HL-60 (cell line): ENCODE measurements around the gene RESF1.

Experiments used
- DNase-seq, 2 experiments: peaks; one replicate each; pipeline ENCODE4 v3.0.0-alpha.2; 2010 to 2020; ENCODE audit warnings: low read depth in 1 of 2, low spot score in 1 of 2
- H3K27ac ChIP-seq: fragments of 250-450 bp; sonication (Bioruptor Pico); replicated peaks from 2 replicates; pipeline ENCODE4 v1.5.1; 2020; ENCODE audit warnings: mild to moderate bottlenecking, moderate library complexity
- H3K27me3 ChIP-seq: fragments of 250-450 bp; sonication (Bioruptor Pico); 2 replicates; pipeline ENCODE4 v1.5.1; 2021; ENCODE audit warnings: mild to moderate bottlenecking, moderate library complexity; ENCODE audit not compliant: insufficient read depth, poor library complexity, severe bottlenecking
- H3K4me3 ChIP-seq: replicated peaks from 2 replicates; pipeline ENCODE4 v1.5.1; 2011; ENCODE audit warnings: mild to moderate bottlenecking, control low read depth, low read length; ENCODE audit not compliant: insufficient read depth
- GABPA ChIP-seq: IDR thresholded peaks from 2 replicates; pipeline ENCODE4 v1.6.1; 2012; ENCODE audit warnings: low read depth
- POLR2AphosphoS5 ChIP-seq: IDR thresholded peaks from 2 replicates; pipeline ENCODE4 v1.6.1; 2012; ENCODE audit warnings: low read depth
- SPI1 ChIP-seq: IDR thresholded peaks from 2 replicates; pipeline ENCODE4 v1.6.1; 2012; ENCODE audit warnings: low read depth, mild to moderate bottlenecking, borderline replicate concordance
- TF ChIP-seq, protein P1 (sequence below): IDR thresholded peaks from one replicate; pipeline ENCODE4 v1.5.1; 2011; ENCODE audit warnings: low read length, control low read depth, inconsistent platforms; ENCODE audit not compliant: insufficient read depth
- TF ChIP-seq, protein P2 (sequence below): IDR thresholded peaks from 2 replicates; pipeline ENCODE4 v1.6.1; 2012; ENCODE audit warnings: low read depth; ENCODE audit not compliant: insufficient replicate concordance

RESF1 gene

DNA sequence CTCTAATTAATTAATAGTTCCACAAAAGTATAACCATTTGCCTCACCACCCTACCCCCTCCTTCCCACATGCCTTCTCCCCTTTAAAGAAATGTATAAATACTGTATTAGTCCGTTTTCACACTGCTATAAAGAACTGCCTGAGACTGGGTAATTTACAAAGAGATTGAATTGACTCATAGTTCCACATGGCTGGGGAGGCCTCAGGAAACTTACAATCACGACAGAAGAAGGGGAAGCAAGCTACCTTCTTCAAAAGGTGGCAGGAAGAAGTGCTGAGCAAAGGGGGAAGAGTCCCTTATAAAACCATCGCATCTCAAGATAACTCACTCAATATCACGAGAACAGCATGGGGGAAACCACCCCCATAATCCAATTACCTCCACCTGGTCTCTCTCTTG is 8.2 kb upstream of the RESF1 start:
- TF ChIP-seq, protein P1, sequence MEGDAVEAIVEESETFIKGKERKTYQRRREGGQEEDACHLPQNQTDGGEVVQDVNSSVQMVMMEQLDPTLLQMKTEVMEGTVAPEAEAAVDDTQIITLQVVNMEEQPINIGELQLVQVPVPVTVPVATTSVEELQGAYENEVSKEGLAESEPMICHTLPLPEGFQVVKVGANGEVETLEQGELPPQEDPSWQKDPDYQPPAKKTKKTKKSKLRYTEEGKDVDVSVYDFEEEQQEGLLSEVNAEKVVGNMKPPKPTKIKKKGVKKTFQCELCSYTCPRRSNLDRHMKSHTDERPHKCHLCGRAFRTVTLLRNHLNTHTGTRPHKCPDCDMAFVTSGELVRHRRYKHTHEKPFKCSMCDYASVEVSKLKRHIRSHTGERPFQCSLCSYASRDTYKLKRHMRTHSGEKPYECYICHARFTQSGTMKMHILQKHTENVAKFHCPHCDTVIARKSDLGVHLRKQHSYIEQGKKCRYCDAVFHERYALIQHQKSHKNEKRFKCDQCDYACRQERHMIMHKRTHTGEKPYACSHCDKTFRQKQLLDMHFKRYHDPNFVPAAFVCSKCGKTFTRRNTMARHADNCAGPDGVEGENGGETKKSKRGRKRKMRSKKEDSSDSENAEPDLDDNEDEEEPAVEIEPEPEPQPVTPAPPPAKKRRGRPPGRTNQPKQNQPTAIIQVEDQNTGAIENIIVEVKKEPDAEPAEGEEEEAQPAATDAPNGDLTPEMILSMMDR, result no peak
- TF ChIP-seq GABPA (no peak), SPI1 (no peak), POLR2AphosphoS5 (no peak)
- TF ChIP-seq, protein P2, sequence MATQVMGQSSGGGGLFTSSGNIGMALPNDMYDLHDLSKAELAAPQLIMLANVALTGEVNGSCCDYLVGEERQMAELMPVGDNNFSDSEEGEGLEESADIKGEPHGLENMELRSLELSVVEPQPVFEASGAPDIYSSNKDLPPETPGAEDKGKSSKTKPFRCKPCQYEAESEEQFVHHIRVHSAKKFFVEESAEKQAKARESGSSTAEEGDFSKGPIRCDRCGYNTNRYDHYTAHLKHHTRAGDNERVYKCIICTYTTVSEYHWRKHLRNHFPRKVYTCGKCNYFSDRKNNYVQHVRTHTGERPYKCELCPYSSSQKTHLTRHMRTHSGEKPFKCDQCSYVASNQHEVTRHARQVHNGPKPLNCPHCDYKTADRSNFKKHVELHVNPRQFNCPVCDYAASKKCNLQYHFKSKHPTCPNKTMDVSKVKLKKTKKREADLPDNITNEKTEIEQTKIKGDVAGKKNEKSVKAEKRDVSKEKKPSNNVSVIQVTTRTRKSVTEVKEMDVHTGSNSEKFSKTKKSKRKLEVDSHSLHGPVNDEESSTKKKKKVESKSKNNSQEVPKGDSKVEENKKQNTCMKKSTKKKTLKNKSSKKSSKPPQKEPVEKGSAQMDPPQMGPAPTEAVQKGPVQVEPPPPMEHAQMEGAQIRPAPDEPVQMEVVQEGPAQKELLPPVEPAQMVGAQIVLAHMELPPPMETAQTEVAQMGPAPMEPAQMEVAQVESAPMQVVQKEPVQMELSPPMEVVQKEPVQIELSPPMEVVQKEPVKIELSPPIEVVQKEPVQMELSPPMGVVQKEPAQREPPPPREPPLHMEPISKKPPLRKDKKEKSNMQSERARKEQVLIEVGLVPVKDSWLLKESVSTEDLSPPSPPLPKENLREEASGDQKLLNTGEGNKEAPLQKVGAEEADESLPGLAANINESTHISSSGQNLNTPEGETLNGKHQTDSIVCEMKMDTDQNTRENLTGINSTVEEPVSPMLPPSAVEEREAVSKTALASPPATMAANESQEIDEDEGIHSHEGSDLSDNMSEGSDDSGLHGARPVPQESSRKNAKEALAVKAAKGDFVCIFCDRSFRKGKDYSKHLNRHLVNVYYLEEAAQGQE, result no peak
- DNase-seq, result no peak
- no peak overlapping the region for H3K27ac ChIP-seq
- no peaks in the 10 kb centered on the region for H3K27me3 ChIP-seq
- no peak overlapping the region for H3K4me3 ChIP-seq

DNA sequence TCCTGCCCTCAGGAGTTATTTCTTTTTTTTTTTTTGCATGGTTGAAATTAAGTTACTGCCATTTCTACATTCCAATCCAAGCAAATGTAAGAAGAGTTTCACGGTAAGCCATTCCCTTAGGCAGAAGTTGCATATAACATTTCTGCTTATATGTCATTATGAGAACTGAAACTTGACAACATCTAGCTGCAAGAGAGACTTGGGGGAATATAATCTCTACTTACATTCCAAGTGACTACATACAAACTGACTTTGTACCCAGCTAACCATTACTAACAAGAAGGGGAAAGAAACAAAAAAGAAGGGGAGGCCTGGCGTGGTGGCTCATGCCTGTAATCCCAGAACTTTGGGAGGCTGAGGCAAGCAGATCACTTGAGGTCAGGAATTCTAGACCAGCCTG is 7.3 kb upstream of the RESF1 start:
- H3K4me3 ChIP-seq, result no peak overlapping the region
- no peak overlapping the region for H3K27ac ChIP-seq
- TF ChIP-seq POLR2AphosphoS5 (no peak), SPI1 (no peak), GABPA (no peak)
- TF ChIP-seq, protein P2, result no peak
- TF ChIP-seq, protein P1, result no peak
- no peaks in the 10 kb centered on the region for H3K27me3 ChIP-seq
- DNase-seq, result no peak

DNA sequence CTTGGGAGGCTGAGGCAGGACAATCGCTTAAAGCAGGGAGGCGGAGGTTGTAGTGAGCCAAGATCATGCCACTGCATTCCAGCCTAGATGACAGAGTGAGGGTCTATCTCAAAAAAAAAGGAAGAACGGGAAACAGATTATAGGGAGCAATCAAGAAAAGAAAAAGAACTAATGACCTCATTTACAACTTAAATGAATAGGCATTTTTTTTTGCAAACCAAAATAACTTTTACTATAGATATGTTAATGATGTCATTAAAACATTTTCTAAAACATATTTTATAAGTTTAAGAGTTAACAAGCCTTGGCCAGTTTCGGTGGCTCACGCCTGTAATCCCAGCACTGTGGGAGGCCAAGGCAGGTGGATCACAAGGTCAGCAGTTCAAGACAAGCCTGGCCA is 6.8 kb upstream of the RESF1 start:
- Histone ChIP-seq H3K27ac (no peak overlapping the region), H3K27me3 (no peaks in the 10 kb centered on the region), H3K4me3 (no peak overlapping the region)
- DNase-seq, result no peak
- TF ChIP-seq, protein P1, result no peak
- no peak for TF ChIP-seq GABPA
- no peak for TF ChIP-seq SPI1
- TF ChIP-seq, protein P2, result no peak
- no peak for TF ChIP-seq POLR2AphosphoS5
